IgD-negative memory B cell (primary cell): ENCODE results near the gene PIH1D2. TPM values are rescaled to one million over a fixed set of nuclear protein-coding genes. Genes with fewer than 3 reads are reported as not detected.
A peak's percentile ranks its signal among the peaks of the same experiment; 100 is the strongest.
"Not testable (repeated sequence)": the region's sequence is repeated elsewhere in the genome, so short reads cannot be mapped to it uniquely, and the experiment has no call there.

Experiments used
- H3K27ac Mint-ChIP-seq, 3 donors: one replicate each; pipeline ENCODE4 v1.8.0; 2020 to 2022; ENCODE audit warnings: mild to moderate bottlenecking in 3 of 3, mixed read lengths in 3 of 3, moderate library complexity in 1 of 3
- H3K27me3 Mint-ChIP-seq: one replicate; pipeline ENCODE4 v1.8.0; 2021; ENCODE audit warnings: mixed read lengths
- H3K36me3 Mint-ChIP-seq: one replicate; pipeline ENCODE4 v1.8.0; 2020; ENCODE audit warnings: mild to moderate bottlenecking, mixed read lengths
- H3K4me1 Mint-ChIP-seq, 3 donors: one replicate each; pipeline ENCODE4 v1.8.0; 2020 to 2022; ENCODE audit warnings: mixed read lengths in 3 of 3, mild to moderate bottlenecking in 1 of 3
- H3K4me3 Mint-ChIP-seq, 4 donors: one replicate each; pipeline ENCODE4 v1.8.0; 2020 to 2022; ENCODE audit warnings: mild to moderate bottlenecking in 4 of 4, mixed read lengths in 4 of 4, moderate library complexity in 3 of 4
- H3K9me3 Mint-ChIP-seq, 3 donors: one replicate each; pipeline ENCODE4 v1.8.0; 2020 to 2021; ENCODE audit warnings: mixed read lengths in 3 of 3, mild to moderate bottlenecking in 1 of 3
- polyA plus RNA-seq: library from polyadenylated mRNA; unstranded; fragments of 300-500 nt; fragmentation: Illumina TruSeq; gene quantifications from one replicate; pipeline ENCODE4 v1.2.3, GENCODE V29; 2021

The PIH1D2 gene, protein sequence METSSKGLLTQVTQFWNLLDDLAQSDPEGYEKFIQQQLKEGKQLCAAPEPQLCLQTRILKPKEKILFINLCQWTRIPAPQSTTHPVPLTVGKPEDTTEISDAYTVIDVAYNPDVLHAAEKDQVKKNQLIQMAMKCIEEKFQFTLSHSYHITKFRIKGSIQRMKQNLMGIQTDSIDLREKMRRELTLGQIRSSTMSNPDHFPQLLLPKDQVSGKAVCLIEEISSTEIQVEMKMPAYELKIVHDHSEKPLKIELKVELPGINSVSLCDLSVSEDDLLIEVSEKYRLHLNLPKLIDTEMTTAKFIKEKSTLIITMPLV
- not detected for polyA plus RNA-seq

DNA sequence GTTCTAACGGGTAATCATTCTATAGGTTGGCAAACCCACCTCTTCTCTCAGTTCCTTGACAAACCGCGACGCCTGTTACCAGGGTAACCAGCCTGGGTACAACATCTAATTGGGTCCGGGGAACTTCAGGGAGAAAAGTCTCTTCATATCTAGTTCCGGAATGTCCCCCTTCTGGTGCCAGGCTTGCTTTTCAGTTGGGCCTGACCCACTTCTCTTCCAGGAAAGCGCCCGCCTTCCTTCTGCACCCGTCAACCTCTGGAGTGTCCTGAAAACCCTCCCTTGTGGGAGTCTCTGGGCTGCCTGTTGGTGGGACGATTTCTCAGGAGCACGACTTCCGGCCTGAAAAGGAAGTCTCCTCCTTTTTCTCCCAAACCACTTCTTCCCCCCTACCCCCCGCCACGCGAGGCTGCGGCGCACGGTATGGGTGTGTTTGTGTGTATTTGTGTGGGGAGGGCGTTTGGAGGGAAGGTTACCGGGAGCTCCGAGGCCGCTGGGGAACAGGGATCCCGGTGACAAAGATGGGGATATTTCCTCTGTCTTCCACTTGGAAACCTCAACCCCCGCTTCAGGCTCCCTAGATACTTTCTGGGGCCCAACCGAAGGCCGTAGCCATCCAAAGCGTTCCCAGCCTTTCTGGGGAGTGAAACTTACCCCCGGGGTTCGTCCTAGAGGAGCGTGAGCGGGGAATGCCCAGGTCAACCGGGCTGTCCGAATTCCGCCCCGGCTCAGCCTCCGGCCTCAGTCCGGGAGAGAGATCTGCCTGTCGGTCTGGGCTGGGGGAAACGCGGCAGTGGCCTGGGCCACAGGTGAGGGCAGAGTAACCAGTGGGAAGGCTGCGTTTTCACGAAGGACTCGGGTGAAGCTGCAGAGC is at the start of gene PIH1D2, which contains the start of gene NKAPD1:
Gene PIH1D2 (minus strand): TSS at position 77 of the 871 bp plus-strand sequence. CDS start 843 bp downstream, outside the sequence.
Gene NKAPD1 (plus strand): TSS at position 359 of the 871 bp plus-strand sequence. CDS start 1,276 bp downstream, outside the sequence.
- Mint-ChIP-seq H3K36me3 (no peaks in the 10 kb centered on the region), H3K27ac (peak within 1 kb of the TSS; percentile 84 to 98 (median 97)), H3K4me1 (peaks cover 12 to 23% (median 22%) of the 10 kb centered on the region in 3 donors), H3K9me3 (no peaks in the 10 kb centered on the region), H3K4me3 (peak within 1 kb of the TSS; percentile 75 to 99 (median 98)), H3K27me3 (no peaks in the 10 kb centered on the region)

DNA sequence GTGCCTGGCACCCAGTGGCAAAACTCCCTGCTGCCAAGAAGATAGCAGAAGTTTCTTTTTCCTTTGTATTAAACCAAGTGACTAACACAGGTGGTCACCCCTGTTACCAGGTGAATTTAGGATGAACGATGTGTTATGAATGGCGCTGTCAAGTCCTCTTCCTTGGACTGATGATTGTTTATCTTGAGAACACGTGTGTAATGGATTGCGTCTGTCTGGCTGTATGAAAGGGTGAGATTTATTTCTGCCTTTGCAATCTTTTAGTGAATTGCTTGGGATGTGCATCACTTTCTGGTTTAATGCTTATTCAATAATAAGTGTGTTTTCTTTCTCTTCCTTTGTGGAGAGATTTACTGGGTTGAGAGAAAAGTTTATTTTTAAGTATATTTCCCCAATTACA is 49.3 kb upstream of the PIH1D2 start:
- peaks cover 7% of the 10 kb centered on the region for H3K36me3 Mint-ChIP-seq
- peaks cover 4 to 6% (median 5%) of the 10 kb centered on the region in 3 donors for H3K4me1 Mint-ChIP-seq
- H3K27me3 Mint-ChIP-seq, result no peaks in the 10 kb centered on the region
- H3K4me3 Mint-ChIP-seq, result no peak overlapping the region
- H3K9me3 Mint-ChIP-seq, result no peaks in the 10 kb centered on the region
- no peak overlapping the region for H3K27ac Mint-ChIP-seq

DNA sequence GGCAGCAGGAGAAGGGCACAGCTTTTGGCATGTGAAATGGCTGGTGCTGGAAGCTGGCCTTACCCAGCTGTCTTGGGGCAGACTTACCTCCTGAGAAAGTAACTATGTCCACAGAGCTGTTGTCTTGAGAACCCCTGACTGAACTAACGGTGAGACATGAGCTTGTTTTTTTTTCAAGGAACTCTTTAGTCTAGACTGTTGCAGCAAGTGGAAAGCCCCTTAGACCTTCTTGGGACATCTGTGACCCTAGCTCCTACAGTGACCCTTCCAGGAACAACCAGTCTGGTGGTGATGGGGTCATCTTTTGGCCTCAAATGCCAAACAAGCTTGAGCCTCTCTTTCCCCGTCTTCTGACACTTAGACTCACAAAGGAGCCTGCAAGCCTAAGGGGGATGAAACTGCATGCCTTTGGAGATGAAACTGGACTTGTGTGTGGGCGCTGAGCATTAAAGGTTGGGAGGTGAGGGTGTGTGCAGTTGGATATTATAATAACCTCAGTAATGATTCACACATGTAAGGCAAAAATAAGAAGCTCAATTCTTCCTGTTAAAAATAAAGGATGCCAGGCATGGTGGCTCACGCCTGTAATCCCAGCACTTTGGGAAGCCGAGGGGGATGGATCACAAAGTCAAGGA is 48.3 kb upstream of the PIH1D2 start:
- H3K36me3 Mint-ChIP-seq, result peaks cover 5% of the 10 kb centered on the region

DNA sequence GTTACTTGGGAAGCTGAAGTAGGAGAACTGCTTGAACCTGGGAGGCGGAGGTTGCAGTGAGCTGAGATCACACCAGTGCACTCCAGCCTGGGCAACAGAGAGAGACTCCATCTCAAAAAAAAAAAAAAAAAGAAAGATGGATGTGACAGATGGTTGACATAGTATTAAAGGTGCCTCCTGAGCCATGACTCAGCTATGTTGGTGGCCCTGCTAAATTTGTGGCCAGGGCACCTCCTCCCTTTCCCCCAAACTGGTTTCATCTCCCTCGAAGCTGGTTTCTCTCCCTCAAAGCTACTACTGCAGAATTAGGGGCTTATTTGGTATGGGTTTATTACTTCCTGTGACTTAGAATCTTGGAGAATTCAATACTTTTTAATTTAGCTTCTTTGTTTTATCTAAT is 44.4 kb upstream of the PIH1D2 start:
- Mint-ChIP-seq H3K4me1 (peaks cover 4 to 8% (median 6%) of the 10 kb centered on the region in 3 donors), H3K9me3 (no peaks in the 10 kb centered on the region), H3K36me3 (no peaks in the 10 kb centered on the region), H3K27ac (no peak overlapping the region), H3K27me3 (no peaks in the 10 kb centered on the region), H3K4me3 (no peak overlapping the region)

More for the DNA sequence above, 48.3 kb upstream of the PIH1D2 start:
- H3K9me3 Mint-ChIP-seq, result no peaks in the 10 kb centered on the region
- no peaks in the 10 kb centered on the region for H3K27me3 Mint-ChIP-seq
- H3K27ac Mint-ChIP-seq, result no peak overlapping the region
- H3K4me3 Mint-ChIP-seq, result no peak overlapping the region
- H3K4me1 Mint-ChIP-seq, result peaks cover 4 to 6% (median 5%) of the 10 kb centered on the region in 3 donors

DNA sequence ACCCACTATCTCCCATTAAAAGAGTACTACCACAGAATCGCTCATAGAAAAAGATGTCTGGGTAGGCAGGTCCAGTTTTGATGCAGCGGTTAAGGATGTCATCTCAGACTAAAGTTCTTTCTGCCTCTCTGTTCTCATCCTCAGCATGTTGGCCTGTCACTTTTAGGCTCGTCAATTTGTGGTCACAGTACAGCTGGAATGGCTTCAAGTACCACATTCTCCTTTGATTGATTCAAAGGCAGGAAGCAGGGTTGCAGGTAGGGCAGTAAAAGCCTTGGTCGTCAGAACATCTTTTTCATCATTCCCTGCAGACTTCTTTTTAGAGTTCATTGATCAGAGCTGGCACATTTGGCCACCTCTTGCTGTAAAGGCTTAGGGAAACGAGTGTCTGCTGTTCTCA is 41.6 kb upstream of the PIH1D2 start:
- H3K4me1 Mint-ChIP-seq, result peaks cover 1 to 6% (median 4%) of the 10 kb centered on the region in 3 donors
- peak overlapping the region in 1 of 3 donors; percentile 10 for H3K27ac Mint-ChIP-seq
- no peak overlapping the region for H3K4me3 Mint-ChIP-seq
- peaks cover 0 to 3% (median 0%) of the 10 kb centered on the region in 3 donors for H3K9me3 Mint-ChIP-seq
- peaks cover 1% of the 10 kb centered on the region for H3K36me3 Mint-ChIP-seq
- H3K27me3 Mint-ChIP-seq, result no peaks in the 10 kb centered on the region

DNA sequence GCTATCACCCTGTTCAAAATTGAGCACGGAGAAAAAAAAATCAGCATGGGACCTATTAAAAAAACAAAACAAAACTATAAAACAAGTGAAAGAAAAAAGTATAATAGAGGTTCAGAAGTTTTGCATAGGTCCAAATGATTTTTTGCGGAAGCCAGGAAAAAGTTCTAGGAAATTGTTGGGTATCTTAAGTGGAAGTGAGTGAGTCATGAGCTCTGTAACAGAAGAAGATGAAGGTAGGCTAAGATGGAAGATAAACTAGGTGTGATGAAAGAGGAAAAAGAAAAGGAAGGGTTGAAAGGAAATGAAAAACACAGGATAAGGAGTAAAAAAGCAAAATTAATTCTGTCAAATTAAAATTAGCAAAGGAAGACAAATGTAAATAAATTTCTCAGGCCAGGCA is 40.6 kb upstream of the PIH1D2 start:
- Mint-ChIP-seq H3K4me3 (no peak overlapping the region), H3K9me3 (peaks cover 0 to 4% (median 0%) of the 10 kb centered on the region in 3 donors), H3K27ac (peak overlapping the region in 1 of 3 donors; percentile 8), H3K36me3 (peaks cover 1% of the 10 kb centered on the region), H3K27me3 (no peaks in the 10 kb centered on the region), H3K4me1 (peaks cover 0 to 4% (median 0%) of the 10 kb centered on the region in 3 donors)

DNA sequence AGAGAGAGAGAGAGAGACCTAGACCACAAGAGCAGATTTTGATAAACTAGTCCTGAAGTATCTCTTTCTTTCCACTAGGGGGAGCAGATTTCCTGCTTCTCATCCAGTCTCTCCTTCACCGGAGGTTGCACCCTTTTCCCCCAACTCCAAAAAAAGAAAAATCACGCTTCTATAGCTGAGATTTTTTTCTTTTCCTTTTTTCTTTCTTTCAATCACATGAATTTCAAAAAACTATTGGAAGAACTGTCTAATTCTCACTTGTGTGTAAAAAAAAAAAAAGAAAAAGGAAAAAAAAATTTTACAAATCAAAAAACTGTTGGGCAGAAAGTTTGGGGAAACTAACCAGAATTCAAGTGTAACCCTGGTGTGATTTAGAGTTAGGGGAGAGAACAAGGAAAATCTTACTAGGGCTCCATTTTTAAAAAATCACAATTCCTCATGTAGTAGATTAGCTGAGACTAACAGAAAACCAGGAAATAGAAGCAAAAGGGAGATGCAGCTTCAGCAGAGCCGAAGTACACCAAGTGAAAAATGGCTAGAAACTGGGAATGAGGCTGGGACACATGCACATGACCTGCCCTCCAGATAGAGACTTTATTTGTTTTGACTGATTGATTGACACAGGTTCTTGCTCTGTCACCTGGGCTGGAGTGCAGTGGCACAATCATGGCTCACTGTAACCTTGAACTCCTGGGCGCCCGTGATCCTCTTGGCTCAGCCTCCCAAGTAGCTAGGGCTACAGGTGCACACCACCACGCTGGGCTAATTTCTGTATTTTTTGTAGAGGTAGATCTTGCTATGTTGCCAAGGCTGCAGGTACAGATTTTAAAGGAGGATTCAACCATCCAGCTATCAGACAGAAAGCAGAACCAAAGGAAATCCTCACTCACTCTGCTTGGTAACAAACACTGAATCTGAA is 40.0 kb upstream of the PIH1D2 start:
- peaks cover 0 to 4% (median 0%) of the 10 kb centered on the region in 3 donors for H3K4me1 Mint-ChIP-seq
- no peak overlapping the region for H3K4me3 Mint-ChIP-seq
- H3K27ac Mint-ChIP-seq, result peak overlapping the region in 1 of 3 donors; percentile 8
- peaks cover 1% of the 10 kb centered on the region for H3K36me3 Mint-ChIP-seq
- H3K9me3 Mint-ChIP-seq, result peaks cover 0 to 4% (median 0%) of the 10 kb centered on the region in 3 donors
- H3K27me3 Mint-ChIP-seq, result no peaks in the 10 kb centered on the region

DNA sequence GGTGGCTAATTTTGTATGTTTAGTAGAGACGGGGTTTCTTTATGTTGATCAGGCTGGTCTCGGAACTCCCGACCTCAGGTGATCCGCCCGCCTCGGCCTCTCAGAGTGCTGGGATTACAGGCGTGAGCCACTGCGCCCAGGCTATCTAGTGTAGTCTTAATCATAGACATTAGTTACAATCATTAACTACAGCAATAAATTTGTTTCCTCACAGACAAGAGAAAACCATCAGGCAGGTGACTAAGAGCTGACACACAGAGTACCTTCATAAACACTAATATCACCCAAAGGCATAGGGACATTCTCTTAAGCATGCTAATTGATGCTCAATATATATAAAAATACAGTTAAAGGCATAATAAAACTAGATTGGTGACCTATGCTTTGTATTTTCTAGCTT is 32.3 kb upstream of the PIH1D2 start:
- H3K27me3 Mint-ChIP-seq, result no peaks in the 10 kb centered on the region
- H3K4me3 Mint-ChIP-seq, result no peak overlapping the region
- H3K36me3 Mint-ChIP-seq, result peaks cover 2% of the 10 kb centered on the region
- H3K9me3 Mint-ChIP-seq, result peaks cover 0 to 4% (median 0%) of the 10 kb centered on the region in 3 donors
- no peak overlapping the region for H3K27ac Mint-ChIP-seq
- H3K4me1 Mint-ChIP-seq, result no peaks in the 10 kb centered on the region

DNA sequence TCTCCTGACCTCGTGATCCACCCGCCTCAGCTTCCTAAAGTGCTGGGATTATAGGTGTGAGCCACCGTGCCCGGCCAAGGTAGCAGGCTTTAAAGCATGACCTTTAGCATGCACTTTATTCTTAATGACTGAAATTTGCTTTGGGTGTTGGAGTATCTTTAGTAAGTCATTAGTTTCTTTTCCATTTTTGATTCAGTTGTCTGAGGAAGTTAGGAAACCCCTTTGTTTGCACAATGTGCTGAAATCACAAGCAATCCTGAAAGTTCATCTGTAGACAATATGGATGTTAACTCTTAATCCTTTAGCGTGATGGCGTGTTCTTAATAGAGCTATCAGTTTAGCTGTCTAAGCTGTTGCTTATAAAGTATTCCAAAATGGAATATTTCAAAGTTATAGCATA is 29.6 kb upstream of the PIH1D2 start:
- no peaks in the 10 kb centered on the region for H3K27me3 Mint-ChIP-seq
- H3K4me1 Mint-ChIP-seq, result no peaks in the 10 kb centered on the region
- peaks cover 2% of the 10 kb centered on the region for H3K36me3 Mint-ChIP-seq
- no peaks in the 10 kb centered on the region for H3K9me3 Mint-ChIP-seq
- no peak overlapping the region for H3K4me3 Mint-ChIP-seq
- H3K27ac Mint-ChIP-seq, result no peak overlapping the region

DNA sequence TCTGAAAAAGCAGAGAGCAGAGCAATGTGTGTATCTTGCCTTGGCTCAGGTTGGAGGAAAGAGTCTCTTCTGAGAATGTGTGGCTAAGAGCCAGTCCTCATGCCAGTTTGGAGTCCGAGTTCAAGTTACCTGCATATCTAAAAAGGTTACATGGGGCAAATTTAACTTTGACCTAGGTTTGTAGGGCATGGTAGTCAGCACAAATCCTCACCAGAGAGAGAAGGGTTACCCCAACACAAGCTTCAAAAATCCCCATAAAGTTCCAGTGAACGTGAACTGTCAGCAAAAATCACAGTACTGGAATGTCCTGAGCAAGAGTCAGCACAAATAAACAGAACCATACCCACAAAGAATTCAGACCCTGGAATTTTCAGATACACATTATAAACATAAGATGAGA is 26.6 kb upstream of the PIH1D2 start:
- Mint-ChIP-seq H3K36me3 (peaks cover 2% of the 10 kb centered on the region), H3K9me3 (no peaks in the 10 kb centered on the region), H3K27ac (no peak overlapping the region), H3K27me3 (no peaks in the 10 kb centered on the region), H3K4me1 (no peaks in the 10 kb centered on the region), H3K4me3 (no peak overlapping the region)

DNA sequence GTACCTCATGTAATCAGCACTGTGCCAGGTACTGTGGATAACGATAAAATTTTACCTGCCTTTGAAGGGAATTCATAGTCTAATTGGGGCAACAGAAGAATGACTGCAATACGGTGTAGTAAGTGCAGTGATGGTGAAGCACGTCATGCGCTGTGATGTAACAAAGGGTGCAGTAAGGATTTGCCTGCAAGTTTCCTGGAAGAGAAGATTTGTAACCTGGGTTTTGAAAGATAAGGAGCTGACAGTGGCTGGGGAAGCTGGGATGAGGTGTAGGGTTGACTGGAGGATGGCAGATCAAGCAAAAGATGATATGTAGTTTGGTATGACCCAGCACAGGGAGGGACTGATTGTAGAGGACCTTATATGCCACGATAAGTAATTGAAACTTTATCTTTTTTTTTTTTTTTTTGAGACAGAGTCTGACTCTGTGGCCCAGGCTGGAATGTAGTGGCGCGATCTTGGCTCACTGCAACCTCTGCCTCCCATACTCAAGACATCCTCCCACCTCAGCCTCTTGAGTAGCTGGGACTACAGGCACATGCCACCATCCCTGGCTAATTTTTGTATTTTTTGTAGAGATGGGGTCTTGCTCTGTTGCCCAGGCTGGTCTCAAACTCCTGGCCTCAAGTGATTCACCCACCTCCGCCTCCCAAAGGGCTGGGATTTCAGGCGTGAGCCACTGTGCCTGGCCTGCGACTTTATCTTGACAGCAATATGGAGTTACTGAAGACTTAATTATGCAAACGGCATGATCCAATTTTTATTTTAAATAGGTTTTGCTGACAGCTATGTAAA is 24.1 kb upstream of the PIH1D2 start:
- peak overlapping the region in 1 of 3 donors; percentile 90 for H3K27ac Mint-ChIP-seq
- no peak overlapping the region for H3K4me3 Mint-ChIP-seq
- H3K36me3 Mint-ChIP-seq, result peaks cover 5% of the 10 kb centered on the region
- H3K27me3 Mint-ChIP-seq, result no peaks in the 10 kb centered on the region
- H3K4me1 Mint-ChIP-seq, result peaks cover 0 to 4% (median 0%) of the 10 kb centered on the region in 3 donors
- no peaks in the 10 kb centered on the region for H3K9me3 Mint-ChIP-seq

DNA sequence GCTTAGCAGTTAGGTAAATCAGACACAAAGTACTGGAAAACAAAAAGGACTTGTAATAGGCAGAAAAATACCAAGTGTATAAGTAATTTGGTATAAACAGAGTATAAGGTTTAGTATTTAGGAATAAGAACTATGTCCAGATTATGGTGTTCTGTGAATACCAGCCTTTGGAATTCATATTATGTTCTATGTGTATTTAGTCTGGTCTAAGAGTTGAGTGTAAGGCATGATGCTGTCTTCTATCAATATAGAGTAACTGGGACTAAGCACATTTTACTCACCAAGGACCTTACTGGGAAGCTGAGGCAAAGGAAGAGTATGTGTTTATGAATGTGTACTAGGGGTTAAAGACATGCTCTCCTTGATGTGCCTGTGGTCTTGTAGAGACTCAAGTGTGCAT is 22.4 kb upstream of the PIH1D2 start:
- Mint-ChIP-seq H3K27ac (no peak overlapping the region), H3K4me3 (no peak overlapping the region), H3K4me1 (peaks cover 0 to 7% (median 3%) of the 10 kb centered on the region in 3 donors), H3K9me3 (no peaks in the 10 kb centered on the region), H3K27me3 (no peaks in the 10 kb centered on the region), H3K36me3 (peaks cover 15% of the 10 kb centered on the region)

DNA sequence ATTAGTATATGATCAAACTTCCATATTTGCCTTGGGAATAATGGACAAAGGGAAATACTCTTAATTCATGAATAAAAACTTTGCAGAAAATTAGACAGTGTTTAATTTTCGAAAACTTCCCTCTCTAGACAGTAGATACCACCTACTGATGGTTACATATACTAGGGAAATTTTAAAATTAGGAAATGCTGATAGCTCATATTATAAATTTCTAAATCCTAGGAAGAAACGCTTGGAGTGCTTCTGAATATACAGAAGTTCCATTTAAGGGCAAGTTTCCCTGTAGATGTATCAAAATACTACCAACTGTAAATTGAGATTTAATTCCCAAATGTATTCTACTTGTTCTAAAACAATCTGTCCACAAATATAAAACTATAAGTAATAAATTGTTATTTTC is 21.5 kb upstream of the PIH1D2 start:
- H3K4me3 Mint-ChIP-seq, H3K27ac Mint-ChIP-seq, H3K27me3 Mint-ChIP-seq, H3K4me1 Mint-ChIP-seq, H3K9me3 Mint-ChIP-seq: not testable (repeated sequence)
- H3K36me3 Mint-ChIP-seq, result peaks cover 15% of the 10 kb centered on the region
